Endothelial cell (in vitro differentiated cells): ENCODE measurements around the gene CDR2. TPM values are rescaled to one million over a fixed set of nuclear protein-coding genes. Genes with fewer than 3 reads are reported as not detected.

ENCODE experiments used
- DNase-seq: peaks from one replicate; pipeline ENCODE4 v3.0.0; 2021; ENCODE audit warnings: low spot score
- H3K27ac Mint-ChIP-seq: one replicate; pipeline ENCODE4 v1.8.0; 2021; ENCODE audit warnings: mixed read lengths, inconsistent platforms; ENCODE audit not compliant: unreplicated experiment
- H3K27me3 Mint-ChIP-seq: one replicate; pipeline ENCODE4 v1.8.0; 2021; ENCODE audit warnings: mild to moderate bottlenecking, moderate library complexity, mixed read lengths, inconsistent platforms; ENCODE audit not compliant: unreplicated experiment
- H3K36me3 Mint-ChIP-seq: one replicate; pipeline ENCODE4 v1.8.0; 2021; ENCODE audit warnings: mild to moderate bottlenecking, low read depth, mixed read lengths, inconsistent platforms; ENCODE audit not compliant: unreplicated experiment
- H3K4me1 Mint-ChIP-seq: one replicate; pipeline ENCODE4 v1.8.0; 2021; ENCODE audit warnings: mild to moderate bottlenecking, mixed read lengths, inconsistent platforms; ENCODE audit not compliant: unreplicated experiment
- H3K4me3 Mint-ChIP-seq: one replicate; pipeline ENCODE4 v1.8.0; 2021; ENCODE audit warnings: mild to moderate bottlenecking, mixed read lengths, inconsistent platforms; ENCODE audit not compliant: unreplicated experiment
- H3K9me3 Mint-ChIP-seq: one replicate; pipeline ENCODE4 v1.8.0; 2021; ENCODE audit warnings: mixed read lengths, inconsistent platforms; ENCODE audit not compliant: unreplicated experiment
- CTCF ChIP-seq: fragments of 200-600 bp; sonication (generic); IDR thresholded peaks from one replicate; pipeline ENCODE4 v1.5.0; 2021; ENCODE audit warnings: antibody characterized with exemption; ENCODE audit not compliant: unreplicated experiment
- long read RNA-seq: library from polyadenylated mRNA; unstranded; transcript quantifications from one replicate; pipeline ENCODE4 v2.0.0, GENCODE V29; 2020; ENCODE audit not compliant: unreplicated experiment
- total RNA-seq: library from RNA; stranded (reverse); fragmentation: NEBNext Ultra II Directional; extraction: Animal tissue kit (Norgen Biotek cat#: 25700); gene quantifications from one replicate; pipeline ENCODE4 v1.2.1, GENCODE V29; 2021; ENCODE audit not compliant: unreplicated experiment

The CDR2 gene
- total RNA-seq: 26.3 TPM
- long read RNA-seq, partial matches to known transcripts: 1 of 4 reads
- long read RNA-seq, other reads (novel, unspliced or antisense): 2 of 4 reads

- Mint-ChIP-seq H3K4me1 (peaks cover 28% of the 10 kb centered on the region), H3K36me3 (peaks cover 3% of the 10 kb centered on the region), H3K27ac (peak within 1 kb of the TSS; percentile 74), H3K9me3 (no peaks in the 10 kb centered on the region), H3K27me3 (no peaks in the 10 kb centered on the region), H3K4me3 (peak within 1 kb of the TSS; percentile 96)
- DNase-seq: peak; percentile 98
- TF ChIP-seq CTCF: no peak
These were observed at the start of gene CDR2 for GRCh38 chr16:22374311-22375116. Gene CDR2, minus strand, starts transcription at chr16:22374619. Its CDS starts 310 bp downstream, at chr16:22374309.

- no peak for TF ChIP-seq CTCF
- peak overlapping the region; percentile 40 for H3K4me3 Mint-ChIP-seq
- no peaks in the 10 kb centered on the region for H3K9me3 Mint-ChIP-seq
- no peak for DNase-seq
- no peak overlapping the region for H3K27ac Mint-ChIP-seq
- peaks cover 31% of the 10 kb centered on the region for H3K36me3 Mint-ChIP-seq
- H3K27me3 Mint-ChIP-seq: peaks cover 7% of the 10 kb centered on the region
- no peaks in the 10 kb centered on the region for H3K4me1 Mint-ChIP-seq
These were observed 49.3 kb upstream of the CDR2 start for GRCh38 chr16:22423716-22424115.

- no peaks in the 10 kb centered on the region for H3K9me3 Mint-ChIP-seq
- H3K27me3 Mint-ChIP-seq: peaks cover 6% of the 10 kb centered on the region
- peaks cover 32% of the 10 kb centered on the region for H3K36me3 Mint-ChIP-seq
- DNase-seq: no peak
- H3K4me1 Mint-ChIP-seq: no peaks in the 10 kb centered on the region
- peak overlapping the region; percentile 52 for H3K4me3 Mint-ChIP-seq
- no peak overlapping the region for H3K27ac Mint-ChIP-seq
- TF ChIP-seq CTCF: no peak
These were observed 46.7 kb upstream of the CDR2 start for GRCh38 chr16:22421136-22421535.

GRCh38 chr16:22420606-22421135, 46.3 kb upstream of the CDR2 start:
- Mint-ChIP-seq H3K4me3 (no peak overlapping the region), H3K36me3 (peaks cover 32% of the 10 kb centered on the region), H3K4me1 (no peaks in the 10 kb centered on the region), H3K9me3 (no peaks in the 10 kb centered on the region), H3K27me3 (peaks cover 5% of the 10 kb centered on the region), H3K27ac (no peak overlapping the region)
- DNase-seq: no peak
- no peak for TF ChIP-seq CTCF

GRCh38 chr16:22419908-22420307, 45.5 kb upstream of the CDR2 start:
- Mint-ChIP-seq H3K27me3 (peaks cover 5% of the 10 kb centered on the region), H3K4me3 (no peak overlapping the region), H3K4me1 (no peaks in the 10 kb centered on the region), H3K36me3 (peaks cover 31% of the 10 kb centered on the region), H3K9me3 (no peaks in the 10 kb centered on the region), H3K27ac (no peak overlapping the region)
- DNase-seq: no peak
- TF ChIP-seq CTCF: no peak
